HCT116 (cell line): ENCODE data around the gene YWHAQ.

Source experiments
- ATF3 ChIP-seq: IDR thresholded peaks from 2 replicates; pipeline ENCODE4 v1.6.1; 2012
- CEBPB ChIP-seq: IDR thresholded peaks from 2 replicates; pipeline ENCODE4 v1.6.1; 2012; ENCODE audit warnings: low read depth
- CTCF ChIP-seq, 3 experiments: fragments of 200-600 bp in 1 of 3; sonication (generic) in 1 of 3; IDR thresholded peaks in 2 of 3; conservative IDR thresholded peaks in 1 of 3; 2 replicates each; pipeline ENCODE4 v1.5.1; 2012 to 2017; ENCODE audit warnings: low read depth in 2 of 3, low read length in 2 of 3, antibody characterized with exemption in 1 of 3, borderline replicate concordance in 1 of 3, control low read depth in 1 of 3, mild to moderate bottlenecking in 1 of 3, mixed read lengths in 1 of 3, mixed run types in 1 of 3, moderate library complexity in 1 of 3; ENCODE audit not compliant: insufficient read depth in 1 of 3
- ELF1 ChIP-seq: IDR thresholded peaks from 2 replicates; pipeline ENCODE4 v1.6.1; 2012; ENCODE audit warnings: low read depth, borderline replicate concordance
- EZH2 ChIP-seq: fragments of 200-600 bp; sonication (generic); IDR thresholded peaks from 2 replicates; pipeline ENCODE4 v1.6.1; 2017; ENCODE audit warnings: antibody characterized with exemption, mixed run types
- MAX ChIP-seq: IDR thresholded peaks from 2 replicates; pipeline ENCODE4 v1.6.1; 2012
- POLR2A ChIP-seq: IDR thresholded peaks from 2 replicates; pipeline ENCODE4 v1.7.0; 2011; ENCODE audit warnings: borderline replicate concordance; ENCODE audit not compliant: insufficient read depth, insufficient read length; ENCODE audit errors: extremely low read depth
- POLR2AphosphoS5 ChIP-seq: IDR thresholded peaks from 2 replicates; pipeline ENCODE4 v1.6.1; 2011; ENCODE audit warnings: mild to moderate bottlenecking, low read depth, low read length, moderate library complexity
- RAD21 ChIP-seq: IDR thresholded peaks from 2 replicates; pipeline ENCODE4 v1.6.1; 2012; ENCODE audit warnings: low read depth, mild to moderate bottlenecking
- ZFX ChIP-seq: fragments of 450-650 bp; IDR thresholded peaks from 2 replicates; pipeline ENCODE4 v1.6.1; 2017

GRCh38 chr2:9586465-9586864 is 44.3 kb downstream of the YWHAQ start:
- TF ChIP-seq CTCF (IDR thresholded peaks at IDR 0.05 in 2 of 3, conservative IDR thresholded peaks at IDR 0.05 in 1 of 3; ENCODE audit: borderline replicate concordance in 1 of 3, insufficient read depth in 1 of 3, low read depth in 2 of 3, low read length in 2 of 3) (no peak), ELF1 (no peak), EZH2 (no peak), POLR2A (no peak), MAX (no peak), RAD21 (no peak), POLR2AphosphoS5 (no peak), ATF3 (no peak), CEBPB (no peak), ZFX (no peak)
